SK-N-SH (cell line): Measurements from ENCODE around the gene AP3S1. TPM values are rescaled to one million over a fixed set of nuclear protein-coding genes. Genes with fewer than 3 reads are reported as not detected.
A peak's percentile ranks its signal among the peaks of the same experiment; 100 is the strongest.

ENCODE experiments used
- CTCF ChIA-PET: fragments of 300-600, 350-600 bp; formaldehyde crosslinking; extraction: SDS; loops from one replicate; lab custom pipeline; 2021; lab: Yijun Ruan, JAX
- POLR2A ChIA-PET: fragments of 350-600 bp; sonication (Branson Sonifier 250); formaldehyde crosslinking; extraction: SDS; loops from one replicate; lab custom pipeline; 2020; ENCODE audit warnings: antibody characterized with exemption, inconsistent platforms; lab: Yijun Ruan, JAX
- DNase-seq: peaks from one replicate; pipeline ENCODE4 v3.0.0; 2012
- H2AFZ ChIP-seq: fragments of 200-600 bp; sonication (generic); 2 replicates; pipeline ENCODE4 v1.8.1; 2016; ENCODE audit warnings: antibody characterized with exemption, mild to moderate bottlenecking, low read depth
- H3F3A ChIP-seq: fragments of 200-600 bp; sonication (generic); replicated peaks from 2 replicates; pipeline ENCODE3; 2016; ENCODE audit warnings: antibody characterized with exemption, mild to moderate bottlenecking; ENCODE audit not compliant: insufficient read depth
- H3K27ac ChIP-seq, 2 experiments: fragments of 200-500 bp in 1 of 2; fragments of 200-600 bp in 1 of 2; sonication (Bioruptor generic) in 1 of 2; sonication (generic), shearing (Covaris generic) in 1 of 2; 2 replicates each; pipeline versions ENCODE4 v1.5.1 to v1.6.1; 2014 to 2016; ENCODE audit warnings: low read depth in 2 of 2, inconsistent platforms in 1 of 2, low read length in 1 of 2, mild to moderate bottlenecking in 1 of 2, mixed read lengths in 1 of 2
- H3K27me3 ChIP-seq: fragments of 200-600 bp; sonication (generic), shearing (Covaris generic); 2 replicates; pipeline ENCODE4 v1.6.1; 2016; ENCODE audit warnings: mixed run types; ENCODE audit not compliant: insufficient read depth
- H3K36me3 ChIP-seq, 2 experiments: fragments of 200-500 bp in 1 of 2; fragments of 200-600 bp in 1 of 2; sonication (Bioruptor generic) in 1 of 2; sonication (generic) in 1 of 2; replicated peaks in 1 of 2; 2 replicates each; pipeline versions ENCODE3 to v1.5.1; 2014 to 2016; ENCODE audit warnings: low read length in 1 of 2, mild to moderate bottlenecking in 1 of 2; ENCODE audit not compliant: insufficient read depth in 2 of 2, control insufficient read depth in 1 of 2
- H3K4me1 ChIP-seq, 2 experiments: fragments of 200-500 bp in 1 of 2; fragments of 200-600 bp in 1 of 2; sonication (Bioruptor generic) in 1 of 2; sonication (generic), shearing (Covaris generic) in 1 of 2; 2 replicates each; pipeline versions ENCODE4 v1.5.1 to v1.6.1; 2014 to 2016; ENCODE audit warnings: low read depth in 1 of 2, low read length in 1 of 2, mixed run types in 1 of 2; ENCODE audit not compliant: insufficient read depth in 2 of 2, control insufficient read depth in 1 of 2
- H3K4me2 ChIP-seq: fragments of 200-600 bp; sonication (generic), shearing (Covaris generic); 2 replicates; pipeline ENCODE4 v1.6.1; 2017; ENCODE audit warnings: mixed run types
- H3K4me3 ChIP-seq, 2 experiments: fragments of 200-500 bp in 1 of 2; fragments of 200-600 bp in 1 of 2; sonication (Bioruptor generic) in 1 of 2; sonication (generic), shearing (Covaris generic) in 1 of 2; 2 replicates each; pipeline versions ENCODE4 v1.5.1 to v1.8.1; 2014 to 2016; ENCODE audit warnings: low read depth in 2 of 2, inconsistent platforms in 1 of 2, low read length in 1 of 2, mild to moderate bottlenecking in 1 of 2, mixed read lengths in 1 of 2, moderate library complexity in 1 of 2
- H3K79me2 ChIP-seq: fragments of 200-600 bp; sonication (generic); 2 replicates; pipeline ENCODE4 v1.8.1; 2017; ENCODE audit warnings: mild to moderate bottlenecking; ENCODE audit not compliant: insufficient read depth
- H3K9ac ChIP-seq: fragments of 200-600 bp; sonication (generic); 2 replicates; pipeline ENCODE4 v1.6.1; 2017; ENCODE audit warnings: mixed run types
- H3K9me2 ChIP-seq: fragments of 200-600 bp; sonication (generic); 2 replicates; pipeline ENCODE4 v1.6.1; 2017; ENCODE audit warnings: mixed run types
- H3K9me3 ChIP-seq: fragments of 200-600 bp; sonication (generic); 2 replicates; pipeline ENCODE4 v1.6.1; 2017; ENCODE audit warnings: mixed run types, mild to moderate bottlenecking, moderate library complexity
- H4K20me1 ChIP-seq: fragments of 200-600 bp; sonication (generic); 2 replicates; pipeline ENCODE4 v1.6.1; 2017; ENCODE audit warnings: mild to moderate bottlenecking, mixed run types; ENCODE audit not compliant: insufficient read depth
- CHD2 ChIP-seq: fragments of 150-350 bp; IDR thresholded peaks from 2 replicates; pipeline ENCODE4 v1.6.1; 2018; ENCODE audit warnings: low read length; ENCODE audit not compliant: partially characterized antibody
- ELF1 ChIP-seq: IDR thresholded peaks from 2 replicates; pipeline ENCODE4 v1.4.0; 2012
- EP300 ChIP-seq, 2 experiments: IDR thresholded peaks; 2 replicates each; pipeline versions ENCODE4 v1.4.0 to v1.6.1; 2012; ENCODE audit warnings: borderline replicate concordance in 1 of 2, low read depth in 1 of 2, low read length in 1 of 2
- EZH2phosphoT487 ChIP-seq: fragments of 200-600 bp; sonication (generic); IDR thresholded peaks from 2 replicates; pipeline ENCODE4 v1.6.1; 2017; ENCODE audit warnings: low read depth, mixed run types, mild to moderate bottlenecking, antibody characterized with exemption, moderate library complexity, borderline replicate concordance
- FOSL2 ChIP-seq: IDR thresholded peaks from 2 replicates; pipeline ENCODE4 v1.4.0; 2012; ENCODE audit warnings: low read depth, mild to moderate bottlenecking, moderate library complexity, borderline replicate concordance
- FOXM1 ChIP-seq: IDR thresholded peaks from 2 replicates; pipeline ENCODE4 v1.4.0; 2012; ENCODE audit warnings: low read depth, mild to moderate bottlenecking
- GATA2 ChIP-seq: sonication (generic); formaldehyde crosslinking; IDR thresholded peaks from 2 replicates; pipeline ENCODE4 v1.5.0; 2020; ENCODE audit warnings: mild to moderate bottlenecking, missing genetic modification reagents
- MEF2A ChIP-seq: IDR thresholded peaks from 2 replicates; pipeline ENCODE4 v1.4.0; 2012; ENCODE audit warnings: low read depth, borderline replicate concordance
- MXI1 ChIP-seq: IDR thresholded peaks from 2 replicates; pipeline ENCODE4 v1.6.1; 2012; ENCODE audit warnings: mild to moderate bottlenecking, low read depth, low read length, improper control_type of control experiment
- POLR2AphosphoS5 ChIP-seq: IDR thresholded peaks from 2 replicates; pipeline ENCODE4 v1.6.1; 2012; ENCODE audit warnings: low read depth, low read length
- RAD21 ChIP-seq: IDR thresholded peaks from 2 replicates; pipeline ENCODE4 v1.6.1; 2012; ENCODE audit warnings: mild to moderate bottlenecking, low read length
- RCOR1 ChIP-seq: fragments of 150-350 bp; IDR thresholded peaks from 2 replicates; pipeline ENCODE4 v1.6.1; 2017; ENCODE audit warnings: antibody characterized with exemption, low read length
- RFX5 ChIP-seq: IDR thresholded peaks from 2 replicates; pipeline ENCODE4 v1.6.1; 2012; ENCODE audit warnings: mild to moderate bottlenecking, improper control_type of control experiment, low read length
- RXRA ChIP-seq: IDR thresholded peaks from 2 replicates; pipeline ENCODE4 v1.4.0; 2012; ENCODE audit warnings: low read depth, mild to moderate bottlenecking, borderline replicate concordance
- WGBS: methylation state at CpG from one replicate; pipeline ENCODE4 v1.1.6; 2017; ENCODE audit warnings: low lambda C conversion rate; 5-methylcytosine and 5-hydroxymethylcytosine counted together
- polyA plus RNA-seq, 3 experiments: library from polyadenylated mRNA; depleted of rRNA; stranded (reverse); fragments of >200 nt; gene quantifications; 2 replicates each; pipeline ENCODE4 v1.2.3, GENCODE V29; 2012
- TF ChIP-seq, protein P1 (sequence below): IDR thresholded peaks from 2 replicates; pipeline ENCODE4 v1.4.0; 2012; ENCODE audit warnings: low read depth, borderline replicate concordance
- TF ChIP-seq, protein P2 (sequence below): IDR thresholded peaks from 2 replicates; pipeline ENCODE4; 2012
- TF ChIP-seq, protein P3 (sequence below): IDR thresholded peaks from 2 replicates; pipeline ENCODE4 v1.4.0; 2012; ENCODE audit warnings: low read depth

Gene AP3S1
- polyA plus RNA-seq, 1 of the 3 experiments (the other 2 are of a cell fraction): 21.6 TPM

DNA sequence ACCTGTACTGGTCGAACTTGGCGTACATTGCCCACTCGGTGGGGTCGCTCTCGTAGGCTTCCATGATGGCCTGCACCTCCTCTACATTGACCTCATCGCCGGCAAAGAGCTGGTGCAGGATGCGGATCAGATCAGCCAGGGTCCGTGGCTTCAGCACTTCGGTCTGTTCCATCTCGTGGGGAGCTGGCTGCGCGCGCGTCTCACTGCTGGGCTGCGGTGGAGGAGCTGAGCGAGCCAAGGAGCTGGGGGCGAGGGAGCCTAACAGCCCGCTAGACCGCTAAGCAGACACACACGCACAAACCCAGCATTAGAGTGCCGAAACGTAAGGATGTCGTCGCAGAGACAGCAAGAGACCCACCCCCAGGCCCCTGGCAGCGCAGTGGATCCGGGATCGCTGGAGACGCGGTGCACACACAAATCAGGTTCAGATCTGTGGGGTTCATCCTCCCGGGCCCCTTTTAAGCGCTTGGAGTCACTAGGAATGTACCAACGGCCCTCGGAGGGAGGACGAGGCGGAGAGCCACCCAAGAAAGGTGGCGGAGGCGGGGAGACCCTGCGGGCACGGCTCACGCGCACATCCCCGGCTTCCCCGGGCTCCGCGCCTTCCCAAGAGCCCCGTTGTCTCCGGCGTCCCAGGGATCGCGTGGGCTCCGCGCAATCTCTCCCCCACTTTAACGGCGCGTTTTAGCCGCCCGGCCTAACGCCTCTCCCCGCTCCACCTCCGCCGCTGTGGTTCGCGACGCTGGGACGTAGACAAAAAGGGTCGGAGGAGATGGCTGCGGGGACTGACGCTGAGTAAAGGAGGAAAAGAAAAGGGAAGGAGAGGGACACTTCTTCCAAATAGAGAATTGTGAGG is 25.3 kb upstream of the AP3S1 start, which contains the start of gene CDO1:
Gene CDO1, minus strand, starts transcription at position 434 of the 856 bp plus-strand sequence. Its CDS starts 262 bp downstream, at position 172.
- Histone ChIP-seq H3K4me1 (peaks cover 0 to 13% of the 10 kb centered on the region in 2 experiments; a peak in 2 of 4 replicates), H3F3A (peaks cover 2% of the 10 kb centered on the region), H3K4me2 (peak within 1 kb of the TSS; percentile 80), H2AFZ (peak within 1 kb of the TSS; percentile 84), H3K36me3 (no peaks in the 10 kb centered on the region), H3K9ac (no peak within 1 kb of the TSS; the same call in 1 of the 2 replicates), H3K79me2 (no peaks in the 10 kb centered on the region), H3K27ac (peak within 1 kb of the TSS in 1 of 2 experiments; percentile 69; a peak in 1 of 4 replicates), H4K20me1 (no peaks in the 10 kb centered on the region), H3K9me3 (no peaks in the 10 kb centered on the region), H3K4me3 (peak within 1 kb of the TSS; percentile 54 to 55), H3K9me2 (no peaks in the 10 kb centered on the region), H3K27me3 (peaks cover 35% of the 10 kb centered on the region)
- DNase-seq: peak; percentile 85
- TF ChIP-seq RCOR1 (no peak), POLR2AphosphoS5 (peak; percentile 68), GATA2 (CRISPR knock-in tag) (0 out of 2 replicates have a peak, but pooled peaks have one; percentile 20), EZH2phosphoT487 (no peak), RFX5 (no peak)
- WGBS: 22% methylated on average over 42 of the region's 69 CpGs
- POLR2A ChIA-PET: interaction anchor here (0.5 to 0.8 kb wide), 2 partner anchors 40 to 242 kb away, joined by 3 to 4 read pairs; no protein-coding TSS in a partner anchor
- CTCF ChIA-PET: interaction anchor here (1.3 to 2.4 kb wide), 3 partner anchors 15 to 252 kb away, joined by 4 to 11 read pairs (median 11); no protein-coding TSS in a partner anchor

DNA sequence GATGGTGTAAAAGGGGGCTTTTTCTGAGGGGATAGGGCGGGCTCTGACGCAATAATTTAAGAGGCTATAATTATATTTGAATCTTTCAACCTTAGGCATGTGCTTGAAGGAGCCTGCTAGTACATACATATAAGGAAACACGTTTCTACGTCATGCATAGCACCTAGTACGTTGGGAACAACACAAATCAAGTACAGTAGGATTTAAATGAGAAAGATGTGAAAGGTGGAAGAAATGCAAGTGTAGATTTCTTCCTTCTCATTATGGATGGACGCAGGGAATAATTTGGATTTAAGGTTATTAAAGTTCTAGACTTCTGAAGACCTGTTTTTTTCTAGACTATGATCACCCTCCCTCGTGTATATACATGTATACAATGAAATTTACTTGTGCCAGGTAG is 24.3 kb upstream of the AP3S1 start:
- H3K27me3 ChIP-seq: peaks cover 35% of the 10 kb centered on the region
- peaks cover 0 to 13% of the 10 kb centered on the region in 2 experiments; a peak in 1 of 4 replicates for H3K4me1 ChIP-seq
- DNase-seq: no peak
- CTCF ChIA-PET: interaction anchor here (1.2 kb wide), 1 partner anchor 10 kb away, joined by 3 read pairs; no protein-coding TSS in a partner anchor
- no peaks in the 10 kb centered on the region for H4K20me1 ChIP-seq
- no peak overlapping the region for H3K9ac ChIP-seq
- H3F3A ChIP-seq: no peaks in the 10 kb centered on the region
- TF ChIP-seq, protein P1, sequence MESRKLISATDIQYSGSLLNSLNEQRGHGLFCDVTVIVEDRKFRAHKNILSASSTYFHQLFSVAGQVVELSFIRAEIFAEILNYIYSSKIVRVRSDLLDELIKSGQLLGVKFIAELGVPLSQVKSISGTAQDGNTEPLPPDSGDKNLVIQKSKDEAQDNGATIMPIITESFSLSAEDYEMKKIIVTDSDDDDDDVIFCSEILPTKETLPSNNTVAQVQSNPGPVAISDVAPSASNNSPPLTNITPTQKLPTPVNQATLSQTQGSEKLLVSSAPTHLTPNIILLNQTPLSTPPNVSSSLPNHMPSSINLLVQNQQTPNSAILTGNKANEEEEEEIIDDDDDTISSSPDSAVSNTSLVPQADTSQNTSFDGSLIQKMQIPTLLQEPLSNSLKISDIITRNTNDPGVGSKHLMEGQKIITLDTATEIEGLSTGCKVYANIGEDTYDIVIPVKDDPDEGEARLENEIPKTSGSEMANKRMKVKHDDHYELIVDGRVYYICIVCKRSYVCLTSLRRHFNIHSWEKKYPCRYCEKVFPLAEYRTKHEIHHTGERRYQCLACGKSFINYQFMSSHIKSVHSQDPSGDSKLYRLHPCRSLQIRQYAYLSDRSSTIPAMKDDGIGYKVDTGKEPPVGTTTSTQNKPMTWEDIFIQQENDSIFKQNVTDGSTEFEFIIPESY: no peak
- TF ChIP-seq FOSL2 (no peak), EZH2phosphoT487 (no peak), RXRA (no peak), FOXM1 (no peak), MXI1 (no peak), EP300 (IDR thresholded peaks at IDR 0.05; ENCODE audit: borderline replicate concordance in 1 of 2, low read depth in 1 of 2, low read length in 1 of 2) (no peak), MEF2A (no peak), CHD2 (no peak), RAD21 (no peak), ELF1 (no peak)
- TF ChIP-seq, protein P2, sequence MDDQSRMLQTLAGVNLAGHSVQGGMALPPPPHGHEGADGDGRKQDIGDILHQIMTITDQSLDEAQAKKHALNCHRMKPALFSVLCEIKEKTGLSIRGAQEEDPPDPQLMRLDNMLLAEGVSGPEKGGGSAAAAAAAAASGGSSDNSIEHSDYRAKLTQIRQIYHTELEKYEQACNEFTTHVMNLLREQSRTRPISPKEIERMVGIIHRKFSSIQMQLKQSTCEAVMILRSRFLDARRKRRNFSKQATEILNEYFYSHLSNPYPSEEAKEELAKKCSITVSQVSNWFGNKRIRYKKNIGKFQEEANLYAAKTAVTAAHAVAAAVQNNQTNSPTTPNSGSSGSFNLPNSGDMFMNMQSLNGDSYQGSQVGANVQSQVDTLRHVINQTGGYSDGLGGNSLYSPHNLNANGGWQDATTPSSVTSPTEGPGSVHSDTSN: no peak
- TF ChIP-seq, protein P3, sequence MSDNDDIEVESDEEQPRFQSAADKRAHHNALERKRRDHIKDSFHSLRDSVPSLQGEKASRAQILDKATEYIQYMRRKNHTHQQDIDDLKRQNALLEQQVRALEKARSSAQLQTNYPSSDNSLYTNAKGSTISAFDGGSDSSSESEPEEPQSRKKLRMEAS: no peak
- no peaks in the 10 kb centered on the region for H3K9me3 ChIP-seq
- H2AFZ ChIP-seq: no peak overlapping the region
- no peak overlapping the region for H3K4me2 ChIP-seq
- WGBS: 78% methylated on average over 7 of the region's 7 CpGs
- POLR2A ChIA-PET: interaction anchor here (0.8 kb wide), 1 partner anchor 243 kb away, joined by 3 read pairs; no protein-coding TSS in a partner anchor
- no peak overlapping the region for H3K27ac ChIP-seq
- H3K36me3 ChIP-seq: no peaks in the 10 kb centered on the region
- H3K9me2 ChIP-seq: no peaks in the 10 kb centered on the region
- no peak overlapping the region for H3K4me3 ChIP-seq
- no peaks in the 10 kb centered on the region for H3K79me2 ChIP-seq
